CD4-positive, alpha-beta T cell treated with Interleukin-15 for 4 hours (primary cell): ENCODE data around the gene PIAS1.
"Not testable (repeated sequence)": the region's sequence is repeated elsewhere in the genome, so short reads cannot be mapped to it uniquely, and the experiment has no call there.

Experiments used
- DNase-seq: peaks from one replicate; pipeline ENCODE4 v3.0.0-alpha.2; 2020; ENCODE audit warnings: low spot score

PIAS1 gene

GRCh38 chr15:68053701-68054627, at the start of gene PIAS1:
PIAS1 (plus strand) TSS chr15:68054315; CDS start chr15:68054327, 12 bp downstream.
- peak; percentile 94 for DNase-seq

- DNase-seq, result not testable (repeated sequence)
Measured at GRCh38 chr15:68007642-68008041, 46.5 kb upstream of the PIAS1 start.

GRCh38 chr15:68010361-68011153, 43.6 kb upstream of the PIAS1 start:
- no peak for DNase-seq

- DNase-seq, result no peak
Measured at GRCh38 chr15:68012911-68013310, 41.2 kb upstream of the PIAS1 start.

GRCh38 chr15:68014219-68014618, 39.9 kb upstream of the PIAS1 start:
- DNase-seq, result no peak

- no peak for DNase-seq
Measured at GRCh38 chr15:68015244-68015643, 38.9 kb upstream of the PIAS1 start.

- DNase-seq, result no peak
Measured at GRCh38 chr15:68017201-68017600, 36.9 kb upstream of the PIAS1 start.

GRCh38 chr15:68018797-68019444, 35.2 kb upstream of the PIAS1 start:
- DNase-seq, result no peak

- DNase-seq, result no peak
Measured at GRCh38 chr15:68019814-68020525, 34.1 kb upstream of the PIAS1 start.

- DNase-seq, result no peak
Measured at GRCh38 chr15:68020685-68021084, 33.4 kb upstream of the PIAS1 start.

GRCh38 chr15:68022061-68022460, 32.1 kb upstream of the PIAS1 start:
- no peak for DNase-seq

- DNase-seq, result no peak
Measured at GRCh38 chr15:68023307-68024101, 30.6 kb upstream of the PIAS1 start.

GRCh38 chr15:68025835-68026424, 28.2 kb upstream of the PIAS1 start:
- no peak for DNase-seq

- no peak for DNase-seq
Measured at GRCh38 chr15:68027388-68027787, 26.7 kb upstream of the PIAS1 start.

- no peak for DNase-seq
Measured at GRCh38 chr15:68028137-68028887, 25.8 kb upstream of the PIAS1 start.

- no peak for DNase-seq
Measured at GRCh38 chr15:68028888-68029207, 25.3 kb upstream of the PIAS1 start.

- DNase-seq, result no peak
Measured at GRCh38 chr15:68029959-68030358, 24.2 kb upstream of the PIAS1 start.

- no peak for DNase-seq
Measured at GRCh38 chr15:68031404-68031803, 22.7 kb upstream of the PIAS1 start.

- DNase-seq, result no peak
Measured at GRCh38 chr15:68032672-68033071, 21.4 kb upstream of the PIAS1 start.

GRCh38 chr15:68034081-68034480, 20.0 kb upstream of the PIAS1 start:
- DNase-seq, result no peak
